Measurements from ENCODE around the gene IGFBP1.

Gene IGFBP1

GRCh38 chr7:45881759-45882464 is 6.4 kb upstream of the IGFBP1 start:
- no peak for DNase-seq

DNA sequence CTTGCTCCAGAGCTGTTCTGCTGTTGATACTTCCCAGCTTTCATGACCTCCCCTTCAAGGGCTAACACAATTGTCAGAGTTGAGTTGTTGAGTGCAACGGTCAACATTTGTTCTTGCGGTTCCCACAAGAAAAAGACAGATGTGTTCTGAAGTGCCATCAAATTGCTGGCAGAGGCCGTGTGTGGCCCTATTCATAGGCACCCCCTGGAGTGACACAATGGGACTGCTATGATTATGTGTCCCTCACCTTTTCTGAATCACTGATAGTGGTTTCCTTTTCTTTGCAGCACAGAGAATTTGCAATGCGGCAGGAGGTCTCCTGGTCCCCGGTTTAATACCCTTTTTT is 5.8 kb upstream of the IGFBP1 start:
- DNase-seq, result no peak

DNA sequence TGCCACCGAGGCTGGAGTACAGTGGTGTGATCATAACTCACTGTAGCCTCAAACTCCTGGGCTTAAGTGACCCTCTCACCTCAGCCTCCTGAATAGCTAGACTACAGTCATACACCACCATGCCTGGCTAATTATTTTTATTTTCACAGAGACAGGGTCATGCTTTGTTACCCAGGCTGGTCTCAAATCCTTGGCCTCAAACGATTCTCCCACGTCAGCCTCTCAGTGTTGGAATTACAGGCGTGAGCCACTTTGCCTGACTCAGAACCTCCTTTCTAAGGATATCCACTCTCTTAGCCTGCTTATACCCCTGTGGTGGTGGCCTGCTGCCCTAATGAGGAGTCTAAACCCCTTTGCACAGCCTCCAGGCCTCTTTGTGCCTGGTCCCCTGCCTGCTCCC is 4.2 kb upstream of the IGFBP1 start:
- DNase-seq, result no peak

- DNase-seq, result no peak
Measured at GRCh38 chr7:45885264-45885882, 2.9 kb upstream of the IGFBP1 start.

DNA sequence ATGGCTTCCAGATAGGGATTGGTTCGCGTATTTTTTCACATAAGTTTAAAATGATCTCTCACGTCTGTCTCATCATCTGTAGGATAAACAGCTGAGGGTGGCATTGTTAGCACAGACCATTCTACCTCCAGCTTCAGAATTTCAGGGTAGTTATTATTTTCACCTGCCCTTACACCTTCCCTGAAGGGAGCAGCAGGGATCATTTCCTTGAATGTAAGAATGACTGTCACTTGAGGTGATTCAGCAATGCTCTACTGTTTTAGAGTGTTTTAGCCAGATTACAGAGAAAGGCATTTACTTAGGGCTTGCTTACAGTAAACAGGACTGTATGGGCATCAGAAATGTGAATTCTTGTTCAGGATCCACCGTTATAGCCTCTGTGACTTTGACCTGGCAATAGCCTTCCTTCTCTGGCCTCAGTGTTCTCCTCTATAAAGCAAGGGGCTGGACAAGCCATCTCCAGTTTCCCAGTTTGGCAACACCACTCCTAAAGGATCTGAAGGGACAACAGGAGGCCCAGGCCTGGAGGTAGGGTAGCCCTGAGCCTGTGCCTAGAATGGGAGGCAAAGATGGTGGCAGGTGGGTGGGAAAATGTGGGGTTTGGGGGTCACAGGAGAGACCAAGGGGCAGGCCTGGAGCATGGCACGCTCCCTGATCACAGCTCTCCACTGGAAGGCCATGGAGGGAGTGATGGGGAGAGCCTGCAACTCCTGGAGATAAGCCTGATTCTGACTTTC is 1.2 kb upstream of the IGFBP1 start:
- DNase-seq, result no peak

DNA sequence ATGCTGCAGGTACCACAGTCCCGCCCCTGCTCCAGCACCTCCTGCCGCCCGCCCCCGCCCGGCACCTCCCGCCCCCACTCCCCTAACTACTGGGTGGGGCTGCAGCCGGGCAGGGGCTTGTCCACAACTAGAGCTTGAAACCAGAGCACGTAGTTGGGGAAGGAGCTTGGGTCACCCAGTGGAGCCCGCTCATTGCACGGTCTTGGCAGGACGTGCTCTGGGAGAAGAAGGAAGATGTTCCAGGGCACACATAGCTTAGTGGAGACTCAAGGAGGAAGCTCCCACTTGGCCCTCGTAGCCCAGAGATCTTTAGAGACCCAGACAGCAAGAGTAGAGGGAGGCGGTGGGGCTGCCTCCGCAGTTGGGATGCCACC is 692 bp downstream of the IGFBP1 start:
- DNase-seq, result no peak

- no peak for DNase-seq
Measured at GRCh38 chr7:45889367-45890067, 1.2 kb downstream of the IGFBP1 start.

DNA sequence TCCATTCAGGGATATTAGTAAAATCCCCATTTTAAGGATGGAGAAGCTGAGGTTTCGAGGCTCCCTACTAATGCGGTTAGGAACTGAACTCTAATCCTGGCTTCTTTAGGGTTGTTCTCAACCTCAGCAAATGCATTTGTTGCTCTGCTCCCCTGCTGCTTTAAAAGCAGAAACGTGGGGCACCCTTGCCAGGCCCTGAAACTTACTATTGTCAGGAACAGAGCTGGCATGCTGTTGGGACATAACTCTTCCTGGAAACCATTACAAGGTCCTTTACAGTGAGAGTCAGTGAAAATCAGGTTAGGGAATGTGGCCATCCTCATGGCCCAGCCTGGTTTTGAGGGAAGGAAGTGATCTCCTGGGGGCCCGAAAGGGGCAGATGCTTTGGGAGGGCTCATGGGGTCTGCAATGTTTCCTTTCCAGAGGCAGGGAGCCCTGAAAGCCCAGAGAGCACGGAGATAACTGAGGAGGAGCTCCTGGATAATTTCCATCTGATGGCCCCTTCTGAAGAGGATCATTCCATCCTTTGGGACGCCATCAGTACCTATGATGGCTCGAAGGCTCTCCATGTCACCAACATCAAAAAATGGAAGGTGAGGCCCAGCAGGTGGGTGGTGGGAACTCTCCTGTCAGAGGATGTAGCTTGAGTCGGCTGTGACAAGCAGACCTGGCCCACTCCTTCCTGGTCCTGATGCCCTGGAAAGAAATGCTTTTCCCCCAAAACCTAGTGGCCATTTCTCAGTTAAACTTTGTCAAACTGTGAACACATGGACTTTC is 2.0 kb downstream of the IGFBP1 start:
- no peak for DNase-seq

- DNase-seq, result no peak
Measured at GRCh38 chr7:45890902-45891461, 2.7 kb downstream of the IGFBP1 start.

DNA sequence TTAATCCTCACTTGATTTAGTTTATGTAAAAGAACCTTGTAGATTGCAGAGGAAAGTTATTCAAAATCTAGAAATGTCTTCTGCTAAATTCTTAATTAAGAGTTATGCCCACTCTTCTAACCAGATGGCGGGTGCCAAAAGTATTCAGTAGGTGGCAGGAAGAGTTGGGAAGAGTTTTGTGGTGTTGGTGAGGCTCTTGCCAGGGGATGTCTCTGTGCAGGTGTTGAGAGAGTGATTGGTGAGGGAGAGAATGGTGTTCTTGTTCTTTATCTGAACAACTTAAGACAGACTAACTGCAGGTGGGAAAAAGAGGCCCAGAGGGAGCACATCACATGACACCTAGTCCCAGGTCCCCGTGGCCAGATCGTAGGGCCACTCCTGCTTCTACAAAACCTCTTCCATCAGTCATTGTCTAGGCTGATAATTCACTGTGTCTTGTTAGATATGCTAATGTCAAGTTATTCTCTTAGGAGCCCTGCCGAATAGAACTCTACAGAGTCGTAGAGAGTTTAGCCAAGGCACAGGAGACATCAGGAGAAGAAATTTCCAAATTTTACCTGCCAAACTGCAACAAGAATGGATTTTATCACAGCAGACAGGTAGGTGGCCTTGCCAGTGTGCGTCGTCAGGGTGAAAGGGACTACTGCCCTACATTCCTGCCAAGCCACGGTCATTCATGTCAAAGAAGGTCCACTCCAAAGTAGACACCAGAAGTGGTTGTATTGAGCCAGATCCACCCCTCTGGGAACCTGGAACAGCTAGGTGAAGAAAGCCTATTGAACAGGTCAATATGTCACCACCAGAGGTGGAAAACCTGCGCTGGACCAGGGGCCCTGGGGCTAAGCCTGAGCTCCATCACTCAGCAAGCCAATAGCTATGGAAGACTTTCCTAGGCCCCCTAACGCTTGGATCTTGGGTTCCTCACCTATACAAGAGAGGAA is 3.4 kb downstream of the IGFBP1 start:
- no peak for DNase-seq

GRCh38 chr7:45892407-45893035 is 4.2 kb downstream of the IGFBP1 start:
- no peak for DNase-seq

DNA sequence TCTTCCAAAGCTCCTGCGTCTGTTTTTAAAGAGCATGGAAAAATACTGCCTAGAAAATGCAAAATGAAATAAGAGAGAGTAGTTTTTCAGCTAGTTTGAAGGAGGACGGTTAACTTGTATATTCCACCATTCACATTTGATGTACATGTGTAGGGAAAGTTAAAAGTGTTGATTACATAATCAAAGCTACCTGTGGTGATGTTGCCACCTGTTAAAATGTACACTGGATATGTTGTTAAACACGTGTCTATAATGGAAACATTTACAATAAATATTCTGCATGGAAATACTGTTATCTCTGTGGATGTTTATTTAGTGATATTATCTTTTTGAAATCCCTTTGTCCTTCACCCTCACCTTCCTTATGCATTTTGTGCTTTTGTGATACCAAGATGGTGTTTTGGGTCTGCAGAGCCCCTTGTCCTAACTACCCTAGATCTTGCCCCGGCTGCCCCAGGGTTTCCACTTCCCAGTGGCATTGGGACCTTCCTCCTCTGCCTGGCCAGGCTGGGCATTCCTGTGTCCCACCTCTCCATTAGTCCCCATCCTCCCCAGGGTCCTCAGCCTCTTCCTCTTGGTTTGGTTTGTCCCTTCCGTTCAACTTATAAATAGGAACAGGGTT is 5.2 kb downstream of the IGFBP1 start:
- DNase-seq, result no peak

DNA sequence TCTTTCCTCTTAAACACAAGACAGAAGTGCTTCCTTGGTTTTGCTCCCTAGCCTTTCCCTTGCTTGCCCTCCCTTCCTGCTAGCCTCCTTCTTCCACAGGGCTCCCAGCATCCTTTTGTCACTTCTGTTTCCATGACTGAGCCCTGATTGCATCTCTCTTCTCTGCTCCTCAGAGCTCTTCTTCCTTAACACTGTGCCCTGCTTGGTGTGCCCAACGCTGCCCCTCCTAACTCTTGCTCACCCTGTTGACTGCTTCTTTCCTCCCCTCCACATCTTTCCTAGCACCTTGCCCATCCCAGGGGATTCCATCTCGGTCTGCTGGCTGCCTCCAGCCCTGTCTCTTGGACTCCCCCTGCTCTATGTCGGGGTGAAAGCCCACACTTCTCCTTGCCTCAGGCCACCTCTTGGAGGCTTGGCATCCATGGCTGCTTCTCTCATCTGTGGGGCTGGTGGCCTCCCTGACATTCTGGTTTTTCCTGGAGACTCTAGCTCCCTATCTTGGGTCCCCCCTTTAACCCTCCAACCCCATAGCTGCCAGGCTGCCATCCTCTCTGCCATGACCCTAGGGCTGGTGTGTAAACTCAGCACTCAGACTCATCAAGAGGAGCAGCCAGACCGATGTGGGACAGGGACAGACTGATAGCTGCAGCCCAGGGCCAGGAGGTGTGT is 5.8 kb downstream of the IGFBP1 start:
- DNase-seq, result no peak

DNA sequence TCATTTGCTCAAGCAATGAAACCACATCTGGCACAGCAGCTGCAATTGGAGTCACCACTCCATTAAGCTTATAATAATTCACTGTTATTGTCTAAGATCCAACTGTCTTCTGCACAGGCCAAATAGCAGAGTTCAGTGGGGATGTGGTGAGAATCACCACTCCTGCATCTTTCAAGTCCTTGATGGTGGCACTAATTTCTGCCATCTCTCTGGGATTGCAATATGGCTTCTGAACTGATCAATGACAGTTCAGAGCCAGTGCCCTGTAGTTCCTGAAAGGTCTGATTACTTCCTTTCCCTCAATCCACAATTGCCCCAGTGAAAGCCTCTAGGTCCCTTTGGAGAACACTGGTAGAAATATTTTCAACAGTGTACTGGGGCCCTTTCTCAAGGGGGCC is 6.4 kb downstream of the IGFBP1 start:
- DNase-seq, result no peak

DNA sequence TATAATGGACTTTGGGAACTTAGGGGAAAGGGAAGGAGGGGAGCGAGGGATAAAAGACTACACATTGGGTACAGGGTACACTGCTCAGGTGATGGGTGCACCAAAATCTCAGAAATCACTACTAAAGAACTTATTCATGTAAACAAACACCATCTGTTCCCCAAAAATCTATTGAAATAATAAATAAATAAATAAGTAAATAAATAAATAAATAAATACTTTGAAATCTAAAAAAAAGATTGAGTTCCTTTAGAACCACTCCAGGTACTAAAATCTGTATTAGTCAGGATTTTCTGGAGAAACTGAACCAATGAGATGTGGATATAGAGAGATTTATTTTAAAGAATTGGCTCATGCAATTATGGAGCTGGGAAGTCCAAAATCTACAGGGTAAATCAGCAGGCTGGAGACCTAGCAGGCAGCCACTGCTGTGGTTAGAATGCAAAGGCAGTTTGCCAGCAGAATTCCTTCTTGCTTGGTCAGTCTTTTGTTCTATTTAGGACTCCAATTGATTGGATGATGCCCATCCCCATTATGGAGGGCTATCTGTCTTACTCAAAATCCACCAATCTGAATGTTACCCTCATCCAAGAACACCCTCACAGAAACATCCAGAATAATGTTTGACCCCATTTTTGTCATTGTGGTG is 8.9 kb downstream of the IGFBP1 start:
- DNase-seq, result no peak

DNA sequence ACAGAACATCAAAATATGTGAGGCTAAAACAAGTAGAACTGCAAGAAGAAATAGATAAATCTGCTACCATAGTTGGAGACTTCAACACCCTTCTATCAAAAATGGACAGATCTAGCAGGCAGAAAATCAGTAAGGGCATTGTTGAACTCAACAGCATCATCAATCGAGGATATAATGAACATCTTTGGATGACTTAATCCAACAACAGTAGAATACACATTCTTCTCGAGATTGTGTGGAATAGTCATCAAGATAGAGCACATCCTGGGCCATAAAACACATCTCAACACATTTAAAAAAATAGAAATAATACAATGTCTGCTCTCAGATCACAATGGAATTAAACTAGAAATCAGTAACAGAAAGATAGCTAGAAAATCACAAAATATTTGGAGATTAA is 9.9 kb downstream of the IGFBP1 start:
- DNase-seq, result no peak

GRCh38 chr7:45901566-45901965 is 13.3 kb downstream of the IGFBP1 start:
- no peak for DNase-seq

- no peak for DNase-seq
Measured at GRCh38 chr7:45902820-45903219, 14.5 kb downstream of the IGFBP1 start.

DNA sequence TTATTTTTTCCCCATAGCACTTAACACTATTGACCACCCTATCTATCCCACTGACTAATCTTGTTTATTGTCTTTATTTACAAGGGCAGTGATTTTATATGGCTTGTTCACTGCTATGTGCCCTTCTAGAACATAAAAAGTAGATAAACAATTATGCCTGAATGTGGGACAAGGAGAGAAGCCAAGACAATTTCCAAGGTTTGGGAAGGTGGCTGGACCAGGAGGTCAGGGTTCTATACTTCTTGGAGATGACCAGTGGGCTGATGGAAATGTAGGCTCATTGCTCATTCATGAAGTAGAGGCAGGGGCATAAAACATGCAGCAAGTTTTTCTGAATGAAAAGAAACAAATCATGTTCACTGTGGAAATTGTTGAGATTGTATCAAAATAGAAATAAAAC is 21.3 kb downstream of the IGFBP1 start:
- no peak for DNase-seq
